GM18502 (cell line): ENCODE measurements around the gene OR2A25.
"Not testable (repeated sequence)": the region's sequence is repeated elsewhere in the genome, so short reads cannot be mapped to it uniquely, and the experiment has no call there.

ENCODE experiments used
- ATAC-seq: cut with Tn5 transposase; IDR thresholded peaks from one replicate; pipeline ENCODE4 v1.9.1; 2021; ENCODE audit warnings: mild to moderate bottlenecking; ENCODE audit not compliant: unreplicated experiment, poor library complexity

Gene OR2A25, protein sequence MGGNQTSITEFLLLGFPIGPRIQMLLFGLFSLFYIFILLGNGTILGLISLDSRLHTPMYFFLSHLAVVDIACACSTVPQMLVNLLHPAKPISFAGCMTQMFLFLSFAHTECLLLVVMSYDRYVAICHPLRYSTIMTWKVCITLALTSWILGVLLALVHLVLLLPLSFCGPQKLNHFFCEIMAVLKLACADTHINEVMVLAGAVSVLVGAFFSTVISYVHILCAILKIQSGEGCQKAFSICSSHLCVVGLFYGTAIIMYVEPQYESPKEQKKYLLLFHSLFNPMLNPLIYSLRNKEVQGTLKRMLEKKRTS

DNA sequence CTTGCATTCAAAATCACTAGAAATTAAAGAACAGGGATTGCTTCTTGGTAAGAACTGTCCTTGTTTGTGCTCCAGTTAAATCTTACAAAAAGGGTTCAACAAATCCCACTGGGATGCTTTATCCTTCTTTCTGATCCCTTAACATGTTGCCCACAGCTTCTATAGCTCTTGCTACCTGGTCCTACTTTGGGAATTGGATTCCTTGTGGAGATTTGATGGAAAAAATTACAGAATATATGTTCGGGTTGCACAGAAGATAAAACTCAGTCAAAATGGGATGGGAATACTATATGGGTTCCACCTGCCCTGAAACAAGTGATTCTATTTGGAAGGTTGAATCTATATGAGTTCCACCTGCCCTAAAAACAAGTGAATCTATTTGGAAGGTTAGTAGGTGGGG, at the start of gene OR2A25:
TSS of gene OR2A25 (plus strand) at position 301 of the 400 bp plus-strand sequence. CDS start 4,409 bp downstream, outside the sequence.
- ATAC-seq = no peak

DNA sequence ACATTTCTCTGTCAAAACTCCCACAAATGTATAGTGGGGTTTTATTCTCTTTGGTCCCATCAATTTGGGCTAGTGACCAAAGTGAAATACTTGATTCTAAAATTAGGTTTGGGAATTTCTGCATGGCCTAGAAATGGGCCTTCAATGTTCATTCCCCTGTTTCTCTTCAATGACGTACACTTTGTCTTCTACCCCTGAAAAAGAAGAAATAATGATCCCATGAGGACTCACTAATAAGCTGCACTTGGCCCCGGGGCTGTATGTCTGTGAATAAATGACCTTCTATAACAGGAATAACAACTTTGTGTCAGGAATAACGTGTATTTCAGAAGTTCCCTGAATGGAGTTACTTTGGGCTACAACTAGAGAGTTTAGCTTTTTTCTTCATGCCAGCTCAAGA, 49.3 kb upstream of the OR2A25 start:
- no peak for ATAC-seq

GRCh38 chr7:144022169-144022568, 47.4 kb upstream of the OR2A25 start:
- ATAC-seq = no peak

GRCh38 chr7:144023171-144023827, 46.3 kb upstream of the OR2A25 start:
- ATAC-seq = no peak

DNA sequence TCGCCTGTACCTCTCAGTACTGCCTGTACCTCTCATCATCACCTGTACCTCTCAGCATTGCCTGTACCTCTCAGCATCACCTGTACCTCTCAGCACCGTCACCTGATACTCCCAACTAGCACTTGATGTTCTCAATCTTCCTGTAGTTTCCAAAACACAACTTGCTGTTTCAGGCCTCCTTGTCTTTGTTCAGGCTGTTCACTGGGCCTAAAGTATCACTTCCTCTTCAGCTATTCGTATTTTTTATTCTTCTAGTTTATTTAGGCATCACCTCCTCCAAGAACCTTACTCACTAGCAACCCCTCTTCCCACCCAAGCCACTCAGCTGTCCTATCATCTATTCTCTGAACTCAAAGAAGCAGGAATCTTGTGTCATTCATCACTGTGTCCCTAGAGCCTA, 45.4 kb upstream of the OR2A25 start:
- ATAC-seq = no peak

DNA sequence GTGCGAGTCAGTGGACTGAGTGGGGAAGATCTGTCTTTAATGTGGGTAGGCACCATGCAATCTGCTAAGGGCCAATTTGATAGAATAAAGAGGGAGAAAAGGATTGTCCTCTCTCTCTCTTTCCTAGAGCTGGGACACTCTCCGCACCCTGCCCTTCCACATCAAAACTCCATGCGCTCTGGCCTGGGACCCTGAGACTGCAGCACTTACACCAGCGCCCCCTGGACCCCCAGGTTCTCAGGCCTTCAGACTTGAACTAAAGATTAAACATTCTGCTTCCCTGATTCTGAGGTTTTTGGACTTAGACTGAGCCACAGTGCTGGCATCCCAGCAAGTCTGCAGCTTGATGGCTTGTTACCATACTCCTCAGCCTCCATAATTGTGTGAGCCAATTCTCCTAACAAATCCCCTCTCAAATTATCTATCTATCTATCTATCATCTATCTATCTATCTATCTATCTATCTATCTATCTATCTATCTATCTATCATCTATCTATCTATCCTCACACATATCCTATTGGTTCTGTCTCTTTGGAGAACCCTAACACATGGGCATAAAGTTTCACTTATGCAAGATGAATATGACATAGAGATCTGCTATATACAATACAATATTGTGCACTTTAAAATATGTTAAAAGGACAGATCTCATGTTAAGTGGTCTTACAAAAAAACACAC, 43.3 kb upstream of the OR2A25 start:
- ATAC-seq = no peak

- no peak for ATAC-seq
Observed at GRCh38 chr7:144027070-144027469, 42.5 kb upstream of the OR2A25 start.

- no peak for ATAC-seq
Observed at GRCh38 chr7:144027974-144028373, 41.6 kb upstream of the OR2A25 start.

GRCh38 chr7:144028547-144028946, 41.1 kb upstream of the OR2A25 start:
- ATAC-seq = no peak

- ATAC-seq = no peak
Observed at GRCh38 chr7:144032516-144032915, 37.1 kb upstream of the OR2A25 start.

DNA sequence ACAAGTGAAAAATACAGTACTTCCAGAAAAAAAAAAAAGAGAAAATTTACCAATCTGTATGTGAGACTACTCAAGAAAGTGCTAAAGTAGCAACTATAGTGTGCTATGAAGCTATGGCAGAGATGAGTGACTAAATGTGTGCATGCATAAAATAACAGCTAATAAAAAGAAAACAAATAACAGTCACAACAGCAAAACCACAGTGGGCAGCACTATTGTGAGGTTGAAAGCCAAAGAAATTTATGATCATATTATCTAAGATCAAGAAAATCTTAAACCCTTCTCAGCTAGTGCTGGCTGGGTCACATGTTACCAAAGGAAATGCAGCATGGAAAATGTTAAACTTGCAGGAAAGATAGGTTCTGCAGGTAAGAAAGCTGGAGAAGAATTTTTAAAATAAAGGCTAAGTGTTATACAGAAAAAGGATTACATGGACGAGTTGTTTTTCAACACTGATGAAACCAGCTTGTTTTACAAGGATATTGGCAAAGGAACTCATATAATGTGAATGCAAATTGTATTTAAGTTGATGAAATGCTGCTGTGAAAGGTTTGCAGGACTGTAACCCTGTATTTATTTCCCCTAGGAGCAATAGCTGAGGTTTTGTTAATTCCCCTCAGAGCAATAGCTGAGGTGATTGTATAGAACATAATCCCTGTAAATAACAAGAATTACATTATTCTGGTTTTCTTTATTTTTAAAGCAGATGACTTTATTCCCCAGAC, 36.5 kb upstream of the OR2A25 start:
- no peak for ATAC-seq

DNA sequence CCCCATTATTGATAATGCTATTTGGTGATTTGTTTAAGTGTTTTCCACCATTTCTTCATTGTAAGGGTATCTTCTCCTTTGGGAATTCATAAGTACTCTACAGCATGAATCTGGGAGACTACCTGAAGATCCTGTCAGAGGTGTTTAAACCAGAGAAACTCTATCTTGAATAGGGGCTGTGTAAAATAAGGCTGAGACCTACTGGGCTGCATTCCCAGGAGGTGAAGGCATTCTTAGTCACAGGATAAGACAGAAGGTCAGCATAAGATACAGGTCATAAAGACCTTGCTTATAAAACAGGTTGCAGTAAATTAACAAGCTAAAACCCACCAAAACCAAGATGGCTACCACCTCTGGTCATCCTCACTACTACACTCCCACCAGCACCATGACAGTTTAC, 34.2 kb upstream of the OR2A25 start:
- no peak for ATAC-seq

DNA sequence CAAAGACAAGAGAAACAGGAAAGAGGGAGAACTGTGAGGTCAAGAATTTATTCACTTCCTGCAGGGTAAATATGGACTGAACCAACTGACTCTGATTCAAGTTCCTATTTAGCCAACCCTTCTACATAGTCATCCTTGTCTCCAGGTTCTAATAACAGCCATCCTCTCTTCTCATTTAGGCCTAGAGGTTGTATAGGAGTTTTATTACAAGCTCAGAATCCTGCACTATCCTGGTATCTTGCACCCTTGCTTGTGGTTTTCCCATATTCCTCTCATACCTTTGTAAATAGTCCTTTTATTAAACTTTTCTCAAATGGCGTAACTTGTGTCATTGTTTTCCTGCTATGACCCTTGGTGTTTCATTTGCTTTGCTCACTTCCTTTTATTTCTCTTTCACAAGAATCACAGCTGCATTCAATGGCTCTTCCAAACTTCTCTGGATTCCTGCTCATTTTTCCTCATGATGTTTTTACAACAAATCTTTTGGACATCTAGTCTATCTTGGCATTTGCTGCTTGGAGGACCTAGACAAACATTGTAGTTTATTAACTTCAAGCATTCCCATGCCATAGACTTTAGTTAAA, 33.2 kb upstream of the OR2A25 start:
- ATAC-seq = no peak

GRCh38 chr7:144037414-144038035, 32.1 kb upstream of the OR2A25 start:
- no peak for ATAC-seq

GRCh38 chr7:144038887-144039286, 30.7 kb upstream of the OR2A25 start:
- ATAC-seq = no peak

DNA sequence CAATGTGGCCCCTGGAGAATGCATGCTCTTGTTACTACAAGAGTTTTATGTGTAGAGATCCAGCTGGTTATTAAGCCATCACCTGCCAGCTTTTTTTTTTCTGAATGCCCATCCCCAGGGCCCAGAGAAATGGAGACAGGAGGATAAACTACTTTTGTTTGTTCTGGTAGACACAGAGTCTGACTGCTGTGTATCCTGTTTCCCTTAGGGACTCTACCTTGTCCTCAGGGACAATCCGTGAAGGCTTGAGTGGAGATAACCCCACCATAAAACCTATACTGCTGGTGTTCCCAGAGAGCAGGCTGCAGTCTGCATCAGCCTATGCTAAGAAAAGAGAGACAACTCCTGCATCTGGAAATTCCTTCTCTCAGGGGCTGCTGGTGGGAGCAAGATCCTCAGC, 21.0 kb upstream of the OR2A25 start, which contains the start of gene OR2A5:
TSS of gene OR2A5 (plus strand) at position 301 of the 400 bp plus-strand sequence. CDS start 1,454 bp downstream, outside the sequence.
- ATAC-seq = no peak

GRCh38 chr7:144049491-144049890, 20.1 kb upstream of the OR2A25 start:
- ATAC-seq = no peak

DNA sequence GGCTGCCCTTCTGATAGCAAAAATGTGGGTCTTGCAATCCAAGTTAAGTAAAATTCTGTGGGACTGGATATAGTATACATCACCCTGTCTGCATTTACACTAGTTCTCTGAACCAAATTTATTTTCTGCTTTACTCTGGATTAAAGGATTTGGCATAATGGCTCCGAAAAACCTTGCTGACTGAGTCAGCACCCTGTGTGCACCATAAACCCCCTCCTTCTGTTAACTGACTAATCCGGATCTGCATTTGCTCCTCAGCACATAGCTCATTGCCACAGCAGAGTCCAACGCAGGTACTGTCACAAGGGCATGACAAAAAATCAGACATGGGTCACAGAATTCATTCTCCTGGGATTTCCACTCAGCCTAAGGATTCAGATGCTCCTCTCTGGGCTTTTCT, 19.5 kb upstream of the OR2A25 start:
- ATAC-seq = no peak

- ATAC-seq = not testable (repeated sequence)
Observed at GRCh38 chr7:144050884-144051283, 18.7 kb upstream of the OR2A25 start.

DNA sequence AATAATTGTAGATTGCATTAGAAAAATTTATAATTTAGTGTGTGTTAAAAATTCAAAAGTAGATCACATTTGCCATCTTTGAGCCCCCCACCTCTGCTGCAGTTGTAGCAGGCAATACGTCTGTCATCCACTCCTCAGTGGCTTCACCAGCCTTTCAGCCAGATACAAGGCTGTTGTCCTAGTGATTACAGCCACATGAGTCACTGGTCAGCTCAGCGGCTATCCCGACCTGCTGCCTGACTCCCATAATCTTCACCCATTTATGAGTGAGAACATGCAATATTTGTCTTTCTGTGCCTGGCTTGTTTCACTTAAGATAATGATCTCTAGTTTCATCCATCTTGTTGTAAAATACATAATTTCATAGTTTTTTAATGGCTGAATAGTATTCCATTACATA, 11.7 kb upstream of the OR2A25 start:
- no peak for ATAC-seq
